ENCODE data around the gene ARL17B.
"Not testable (repeated sequence)": the region's sequence is repeated elsewhere in the genome, so short reads cannot be mapped to it uniquely, and the experiment has no call there.

- not testable (repeated sequence) for TF ChIP-seq CTCF (IDR thresholded peaks at IDR 0.05 in 4 of 5, conservative IDR thresholded peaks at IDR 0.05 in 1 of 5); POLR2A (IDR thresholded peaks at IDR 0.05)
Measured at GRCh38 chr17:46266063-46266655, 95.4 kb downstream of the ARL17B start.
